HL-60 (cell line): ENCODE results near the gene PPM1M.

Experiments
- DNase-seq, 2 experiments: peaks; one replicate each; pipeline ENCODE4 v3.0.0-alpha.2; 2010 to 2020; ENCODE audit warnings: low read depth in 1 of 2, low spot score in 1 of 2
- H3K27ac ChIP-seq: fragments of 250-450 bp; sonication (Bioruptor Pico); replicated peaks from 2 replicates; pipeline ENCODE4 v1.5.1; 2020; ENCODE audit warnings: mild to moderate bottlenecking, moderate library complexity
- H3K27me3 ChIP-seq: fragments of 250-450 bp; sonication (Bioruptor Pico); 2 replicates; pipeline ENCODE4 v1.5.1; 2021; ENCODE audit warnings: mild to moderate bottlenecking, moderate library complexity; ENCODE audit not compliant: insufficient read depth, poor library complexity, severe bottlenecking
- H3K4me3 ChIP-seq: replicated peaks from 2 replicates; pipeline ENCODE4 v1.5.1; 2011; ENCODE audit warnings: mild to moderate bottlenecking, control low read depth, low read length; ENCODE audit not compliant: insufficient read depth
- GABPA ChIP-seq: IDR thresholded peaks from 2 replicates; pipeline ENCODE4 v1.6.1; 2012; ENCODE audit warnings: low read depth
- POLR2AphosphoS5 ChIP-seq: IDR thresholded peaks from 2 replicates; pipeline ENCODE4 v1.6.1; 2012; ENCODE audit warnings: low read depth
- SPI1 ChIP-seq: IDR thresholded peaks from 2 replicates; pipeline ENCODE4 v1.6.1; 2012; ENCODE audit warnings: low read depth, mild to moderate bottlenecking, borderline replicate concordance
- TF ChIP-seq, protein P1 (sequence below): IDR thresholded peaks from 2 replicates; pipeline ENCODE4 v1.6.1; 2012; ENCODE audit warnings: low read depth; ENCODE audit not compliant: insufficient replicate concordance
- TF ChIP-seq, protein P2 (sequence below): IDR thresholded peaks from one replicate; pipeline ENCODE4 v1.5.1; 2011; ENCODE audit warnings: low read length, control low read depth, inconsistent platforms; ENCODE audit not compliant: insufficient read depth

PPM1M gene

GRCh38 chr3:52262447-52262846 is 16.9 kb downstream of the PPM1M start:
- no peak for DNase-seq
- no peak overlapping the region for H3K4me3 ChIP-seq

DNA sequence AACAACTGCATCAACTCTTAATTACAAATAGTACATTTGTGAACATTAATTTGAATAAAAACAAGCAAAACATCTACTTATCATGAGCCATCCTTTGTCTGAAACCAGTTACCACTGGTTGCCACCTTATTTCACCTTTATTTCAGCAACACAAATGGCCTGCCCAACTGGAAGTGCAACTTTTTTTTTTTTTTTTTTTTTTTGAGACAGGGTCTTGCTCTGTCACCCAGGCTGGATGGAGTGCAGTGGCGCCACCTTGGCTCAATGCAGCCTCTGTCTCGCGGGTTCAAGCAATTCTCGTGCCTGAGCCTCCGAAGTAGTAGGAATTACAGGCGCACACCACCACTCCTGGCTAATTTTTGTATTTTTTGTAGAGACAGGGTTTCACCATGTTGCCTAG is 19.8 kb downstream of the PPM1M start:
- no peak for DNase-seq

More at GRCh38 chr3:52262447-52262846, 16.9 kb downstream of the PPM1M start:
- Histone ChIP-seq H3K27ac (no peak overlapping the region), H3K27me3 (no peaks in the 10 kb centered on the region)
- TF ChIP-seq, protein P1, sequence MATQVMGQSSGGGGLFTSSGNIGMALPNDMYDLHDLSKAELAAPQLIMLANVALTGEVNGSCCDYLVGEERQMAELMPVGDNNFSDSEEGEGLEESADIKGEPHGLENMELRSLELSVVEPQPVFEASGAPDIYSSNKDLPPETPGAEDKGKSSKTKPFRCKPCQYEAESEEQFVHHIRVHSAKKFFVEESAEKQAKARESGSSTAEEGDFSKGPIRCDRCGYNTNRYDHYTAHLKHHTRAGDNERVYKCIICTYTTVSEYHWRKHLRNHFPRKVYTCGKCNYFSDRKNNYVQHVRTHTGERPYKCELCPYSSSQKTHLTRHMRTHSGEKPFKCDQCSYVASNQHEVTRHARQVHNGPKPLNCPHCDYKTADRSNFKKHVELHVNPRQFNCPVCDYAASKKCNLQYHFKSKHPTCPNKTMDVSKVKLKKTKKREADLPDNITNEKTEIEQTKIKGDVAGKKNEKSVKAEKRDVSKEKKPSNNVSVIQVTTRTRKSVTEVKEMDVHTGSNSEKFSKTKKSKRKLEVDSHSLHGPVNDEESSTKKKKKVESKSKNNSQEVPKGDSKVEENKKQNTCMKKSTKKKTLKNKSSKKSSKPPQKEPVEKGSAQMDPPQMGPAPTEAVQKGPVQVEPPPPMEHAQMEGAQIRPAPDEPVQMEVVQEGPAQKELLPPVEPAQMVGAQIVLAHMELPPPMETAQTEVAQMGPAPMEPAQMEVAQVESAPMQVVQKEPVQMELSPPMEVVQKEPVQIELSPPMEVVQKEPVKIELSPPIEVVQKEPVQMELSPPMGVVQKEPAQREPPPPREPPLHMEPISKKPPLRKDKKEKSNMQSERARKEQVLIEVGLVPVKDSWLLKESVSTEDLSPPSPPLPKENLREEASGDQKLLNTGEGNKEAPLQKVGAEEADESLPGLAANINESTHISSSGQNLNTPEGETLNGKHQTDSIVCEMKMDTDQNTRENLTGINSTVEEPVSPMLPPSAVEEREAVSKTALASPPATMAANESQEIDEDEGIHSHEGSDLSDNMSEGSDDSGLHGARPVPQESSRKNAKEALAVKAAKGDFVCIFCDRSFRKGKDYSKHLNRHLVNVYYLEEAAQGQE, result no peak
- TF ChIP-seq SPI1, result no peak
- no peak for TF ChIP-seq GABPA
- TF ChIP-seq, protein P2, sequence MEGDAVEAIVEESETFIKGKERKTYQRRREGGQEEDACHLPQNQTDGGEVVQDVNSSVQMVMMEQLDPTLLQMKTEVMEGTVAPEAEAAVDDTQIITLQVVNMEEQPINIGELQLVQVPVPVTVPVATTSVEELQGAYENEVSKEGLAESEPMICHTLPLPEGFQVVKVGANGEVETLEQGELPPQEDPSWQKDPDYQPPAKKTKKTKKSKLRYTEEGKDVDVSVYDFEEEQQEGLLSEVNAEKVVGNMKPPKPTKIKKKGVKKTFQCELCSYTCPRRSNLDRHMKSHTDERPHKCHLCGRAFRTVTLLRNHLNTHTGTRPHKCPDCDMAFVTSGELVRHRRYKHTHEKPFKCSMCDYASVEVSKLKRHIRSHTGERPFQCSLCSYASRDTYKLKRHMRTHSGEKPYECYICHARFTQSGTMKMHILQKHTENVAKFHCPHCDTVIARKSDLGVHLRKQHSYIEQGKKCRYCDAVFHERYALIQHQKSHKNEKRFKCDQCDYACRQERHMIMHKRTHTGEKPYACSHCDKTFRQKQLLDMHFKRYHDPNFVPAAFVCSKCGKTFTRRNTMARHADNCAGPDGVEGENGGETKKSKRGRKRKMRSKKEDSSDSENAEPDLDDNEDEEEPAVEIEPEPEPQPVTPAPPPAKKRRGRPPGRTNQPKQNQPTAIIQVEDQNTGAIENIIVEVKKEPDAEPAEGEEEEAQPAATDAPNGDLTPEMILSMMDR, result no peak
- no peak for TF ChIP-seq POLR2AphosphoS5

DNA sequence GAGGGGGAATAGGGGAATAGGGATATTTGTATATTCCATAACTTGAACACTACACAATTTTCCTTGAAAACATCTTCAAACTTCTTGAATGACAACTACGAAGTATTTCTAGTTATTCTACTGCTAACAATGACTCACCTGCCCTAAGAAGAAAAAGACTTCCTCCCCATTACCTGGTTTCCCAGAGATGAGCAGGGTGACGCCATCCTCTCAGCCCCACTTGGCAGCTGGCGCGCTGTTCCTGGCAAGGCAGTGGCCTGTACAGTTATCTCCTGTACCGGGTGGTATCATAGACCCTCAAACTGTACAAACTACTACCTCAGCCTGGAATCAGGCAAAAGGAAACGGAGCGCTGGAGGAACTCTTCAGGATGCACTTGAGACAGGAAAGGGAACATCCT is 22.5 kb downstream of the PPM1M start:
- TF ChIP-seq SPI1, result no peak
- TF ChIP-seq, protein P1, result no peak
- TF ChIP-seq GABPA, result no peak
- TF ChIP-seq, protein P2, result no peak
- no peak for TF ChIP-seq POLR2AphosphoS5
- Histone ChIP-seq H3K4me3 (no peak overlapping the region), H3K27me3 (no peaks in the 10 kb centered on the region), H3K27ac (no peak overlapping the region)
- DNase-seq, result no peak

More for the DNA sequence above, 19.8 kb downstream of the PPM1M start:
- no peak overlapping the region for H3K27ac ChIP-seq
- TF ChIP-seq GABPA (no peak), SPI1 (no peak), POLR2AphosphoS5 (no peak)
- TF ChIP-seq, protein P2, result no peak
- TF ChIP-seq, protein P1, result no peak
- H3K4me3 ChIP-seq, result no peak overlapping the region
- H3K27me3 ChIP-seq, result no peaks in the 10 kb centered on the region
